Measurements from ENCODE around the gene GPHB5.

GPHB5 gene

DNA sequence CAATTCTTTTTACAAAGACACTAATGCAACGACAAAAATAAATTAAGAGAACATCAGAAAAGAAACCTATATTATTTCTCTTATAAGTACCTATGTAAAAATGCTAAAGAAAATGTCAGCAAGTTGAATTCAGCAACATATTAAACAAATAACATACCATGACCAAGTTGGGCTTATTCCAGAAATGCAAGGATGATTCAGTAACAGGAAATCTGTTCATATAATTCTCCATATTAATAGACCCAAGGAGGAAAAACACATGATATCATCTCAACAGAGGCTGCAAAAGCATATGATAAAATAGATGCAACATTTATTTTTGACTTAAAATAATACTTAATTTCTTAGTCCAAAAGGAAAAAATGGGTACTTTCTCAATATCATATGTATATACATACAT lies 25.1 kb upstream of the GPHB5 start:
- no peak for TF ChIP-seq OSR1 (CRISPR knock-in tag; IDR thresholded peaks at IDR 0.05)
- TF ChIP-seq CSDC2 (CRISPR knock-in tag; IDR thresholded peaks at IDR 0.05), result no peak
- TF ChIP-seq, protein P1, sequence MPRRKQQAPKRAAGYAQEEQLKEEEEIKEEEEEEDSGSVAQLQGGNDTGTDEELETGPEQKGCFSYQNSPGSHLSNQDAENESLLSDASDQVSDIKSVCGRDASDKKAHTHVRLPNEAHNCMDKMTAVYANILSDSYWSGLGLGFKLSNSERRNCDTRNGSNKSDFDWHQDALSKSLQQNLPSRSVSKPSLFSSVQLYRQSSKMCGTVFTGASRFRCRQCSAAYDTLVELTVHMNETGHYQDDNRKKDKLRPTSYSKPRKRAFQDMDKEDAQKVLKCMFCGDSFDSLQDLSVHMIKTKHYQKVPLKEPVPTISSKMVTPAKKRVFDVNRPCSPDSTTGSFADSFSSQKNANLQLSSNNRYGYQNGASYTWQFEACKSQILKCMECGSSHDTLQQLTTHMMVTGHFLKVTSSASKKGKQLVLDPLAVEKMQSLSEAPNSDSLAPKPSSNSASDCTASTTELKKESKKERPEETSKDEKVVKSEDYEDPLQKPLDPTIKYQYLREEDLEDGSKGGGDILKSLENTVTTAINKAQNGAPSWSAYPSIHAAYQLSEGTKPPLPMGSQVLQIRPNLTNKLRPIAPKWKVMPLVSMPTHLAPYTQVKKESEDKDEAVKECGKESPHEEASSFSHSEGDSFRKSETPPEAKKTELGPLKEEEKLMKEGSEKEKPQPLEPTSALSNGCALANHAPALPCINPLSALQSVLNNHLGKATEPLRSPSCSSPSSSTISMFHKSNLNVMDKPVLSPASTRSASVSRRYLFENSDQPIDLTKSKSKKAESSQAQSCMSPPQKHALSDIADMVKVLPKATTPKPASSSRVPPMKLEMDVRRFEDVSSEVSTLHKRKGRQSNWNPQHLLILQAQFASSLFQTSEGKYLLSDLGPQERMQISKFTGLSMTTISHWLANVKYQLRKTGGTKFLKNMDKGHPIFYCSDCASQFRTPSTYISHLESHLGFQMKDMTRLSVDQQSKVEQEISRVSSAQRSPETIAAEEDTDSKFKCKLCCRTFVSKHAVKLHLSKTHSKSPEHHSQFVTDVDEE (CRISPR knock-in tag; IDR thresholded peaks at IDR 0.05), result no peak
- TF ChIP-seq GLIS3 (CRISPR knock-in tag; IDR thresholded peaks at IDR 0.05), result no peak
- TF ChIP-seq ZFP3 (CRISPR knock-in tag; IDR thresholded peaks at IDR 0.05), result no peak
- TF ChIP-seq ZNF8 (CRISPR knock-in tag; IDR thresholded peaks at IDR 0.05), result no peak
- ATAC-seq, result no peak

DNA sequence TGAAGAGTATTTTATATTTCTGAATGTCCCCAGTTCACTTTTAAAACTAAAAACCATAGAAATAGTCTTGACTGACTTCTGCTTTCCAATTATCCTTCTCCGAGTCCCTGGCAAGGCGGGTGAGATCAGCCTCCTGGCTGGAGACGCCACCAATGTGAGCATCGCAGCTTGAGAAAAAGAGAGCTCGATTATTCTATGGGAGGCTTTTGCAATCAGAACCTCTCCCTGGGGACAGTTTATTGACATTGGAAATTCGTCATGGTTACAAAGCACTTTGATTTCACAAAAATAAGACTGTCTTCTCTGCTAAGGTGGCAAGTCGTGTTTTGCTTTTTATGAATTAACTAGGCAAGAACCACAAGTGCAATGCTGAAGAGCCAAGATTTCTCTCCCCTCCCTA lies 23.6 kb upstream of the GPHB5 start:
- ATAC-seq, result no peak
- no peak for TF ChIP-seq GLIS3 (CRISPR knock-in tag; IDR thresholded peaks at IDR 0.05)
- no peak for TF ChIP-seq BACH2 (CRISPR knock-in tag; IDR thresholded peaks at IDR 0.05; ENCODE audit: borderline replicate concordance)
- TF ChIP-seq CSDC2 (CRISPR knock-in tag; IDR thresholded peaks at IDR 0.05), result no peak
- TF ChIP-seq ESRRG (CRISPR knock-in tag; IDR thresholded peaks at IDR 0.05), result no peak
- TF ChIP-seq ARNTL (CRISPR knock-in tag; IDR thresholded peaks at IDR 0.05; ENCODE audit: borderline replicate concordance, low read depth), result no peak
- TF ChIP-seq, protein P1 (CRISPR knock-in tag; IDR thresholded peaks at IDR 0.05), result no peak
- TF ChIP-seq SNAI2 (CRISPR knock-in tag; IDR thresholded peaks at IDR 0.05), result no peak

DNA sequence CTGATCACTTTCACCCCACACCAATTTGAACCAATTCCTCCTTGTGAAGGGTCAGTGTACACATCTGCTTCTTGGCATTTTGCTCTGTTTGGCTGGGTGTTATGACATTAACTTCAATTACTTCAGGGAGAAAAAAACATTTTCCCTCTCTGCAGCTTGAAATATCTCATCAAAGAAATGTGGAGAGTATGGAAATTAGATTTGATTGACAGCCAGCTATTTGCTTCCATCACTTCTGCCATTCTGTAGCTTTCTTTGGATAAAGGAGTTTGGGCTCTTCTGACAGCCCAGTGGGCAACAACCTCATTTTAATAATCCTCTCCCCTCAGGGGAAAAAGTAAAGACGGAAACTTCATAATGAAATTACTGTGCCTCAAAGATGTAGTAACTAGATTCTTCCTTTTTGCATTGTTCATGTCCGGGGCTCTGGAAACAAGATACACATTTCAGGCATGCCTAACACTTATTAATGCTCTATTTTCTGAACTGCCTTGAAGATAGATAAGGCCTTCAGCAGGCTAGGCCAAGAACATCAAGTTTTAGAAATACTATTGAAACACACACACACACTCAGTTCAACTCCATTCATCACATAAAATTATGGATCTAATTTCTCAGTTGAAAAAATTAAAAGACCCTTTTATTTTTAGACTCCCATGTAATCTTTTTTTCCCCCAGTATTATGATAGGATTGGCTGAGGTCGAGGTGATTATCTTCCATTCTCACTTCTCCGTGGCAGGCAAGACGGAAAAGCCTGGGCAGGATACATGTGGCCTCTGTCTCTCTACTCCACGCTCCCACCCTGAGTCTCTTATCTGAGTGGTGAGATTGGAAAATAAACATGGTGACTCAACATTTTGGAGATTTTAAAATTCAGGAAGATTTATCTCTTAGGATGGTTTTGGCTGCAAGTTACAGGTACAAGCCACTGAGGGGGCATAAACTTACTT lies 10.3 kb upstream of the GPHB5 start:
- TF ChIP-seq GLIS3 (CRISPR knock-in tag; IDR thresholded peaks at IDR 0.05) (no peak), OSR1 (CRISPR knock-in tag; IDR thresholded peaks at IDR 0.05) (no peak)
- TF ChIP-seq, protein P2, sequence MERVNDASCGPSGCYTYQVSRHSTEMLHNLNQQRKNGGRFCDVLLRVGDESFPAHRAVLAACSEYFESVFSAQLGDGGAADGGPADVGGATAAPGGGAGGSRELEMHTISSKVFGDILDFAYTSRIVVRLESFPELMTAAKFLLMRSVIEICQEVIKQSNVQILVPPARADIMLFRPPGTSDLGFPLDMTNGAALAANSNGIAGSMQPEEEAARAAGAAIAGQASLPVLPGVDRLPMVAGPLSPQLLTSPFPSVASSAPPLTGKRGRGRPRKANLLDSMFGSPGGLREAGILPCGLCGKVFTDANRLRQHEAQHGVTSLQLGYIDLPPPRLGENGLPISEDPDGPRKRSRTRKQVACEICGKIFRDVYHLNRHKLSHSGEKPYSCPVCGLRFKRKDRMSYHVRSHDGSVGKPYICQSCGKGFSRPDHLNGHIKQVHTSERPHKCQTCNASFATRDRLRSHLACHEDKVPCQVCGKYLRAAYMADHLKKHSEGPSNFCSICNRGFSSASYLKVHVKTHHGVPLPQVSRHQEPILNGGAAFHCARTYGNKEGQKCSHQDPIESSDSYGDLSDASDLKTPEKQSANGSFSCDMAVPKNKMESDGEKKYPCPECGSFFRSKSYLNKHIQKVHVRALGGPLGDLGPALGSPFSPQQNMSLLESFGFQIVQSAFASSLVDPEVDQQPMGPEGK (CRISPR knock-in tag; IDR thresholded peaks at IDR 0.05; ENCODE audit: borderline replicate concordance), result no peak
- TF ChIP-seq, protein P3, sequence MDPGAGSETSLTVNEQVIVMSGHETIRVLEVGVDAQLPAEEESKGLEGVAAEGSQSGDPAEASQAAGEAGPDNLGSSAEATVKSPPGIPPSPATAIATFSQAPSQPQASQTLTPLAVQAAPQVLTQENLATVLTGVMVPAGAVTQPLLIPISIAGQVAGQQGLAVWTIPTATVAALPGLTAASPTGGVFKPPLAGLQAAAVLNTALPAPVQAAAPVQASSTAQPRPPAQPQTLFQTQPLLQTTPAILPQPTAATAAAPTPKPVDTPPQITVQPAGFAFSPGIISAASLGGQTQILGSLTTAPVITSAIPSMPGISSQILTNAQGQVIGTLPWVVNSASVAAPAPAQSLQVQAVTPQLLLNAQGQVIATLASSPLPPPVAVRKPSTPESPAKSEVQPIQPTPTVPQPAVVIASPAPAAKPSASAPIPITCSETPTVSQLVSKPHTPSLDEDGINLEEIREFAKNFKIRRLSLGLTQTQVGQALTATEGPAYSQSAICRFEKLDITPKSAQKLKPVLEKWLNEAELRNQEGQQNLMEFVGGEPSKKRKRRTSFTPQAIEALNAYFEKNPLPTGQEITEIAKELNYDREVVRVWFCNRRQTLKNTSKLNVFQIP (CRISPR knock-in tag; IDR thresholded peaks at IDR 0.05; ENCODE audit: borderline replicate concordance, low read depth), result no peak
- no peak for ATAC-seq

DNA sequence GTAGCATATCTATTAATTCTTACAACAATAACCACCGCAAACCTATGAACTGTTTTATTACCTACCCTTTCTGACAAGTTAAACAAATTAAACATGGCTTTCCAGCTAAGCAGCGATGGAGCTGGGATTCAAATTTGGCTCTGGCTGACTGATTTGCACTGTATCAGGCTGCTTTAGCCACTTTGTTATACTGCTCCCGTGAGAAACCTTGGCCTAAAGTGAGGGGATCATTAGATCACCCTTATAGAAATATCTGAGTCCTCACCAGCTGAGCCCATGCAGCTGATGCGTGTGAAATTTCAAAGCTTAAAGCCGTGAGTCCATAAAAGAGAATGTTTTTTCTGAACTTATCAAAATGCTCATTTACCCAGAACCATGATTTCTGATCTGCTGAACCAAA lies 8.1 kb upstream of the GPHB5 start:
- TF ChIP-seq RARB (CRISPR knock-in tag; IDR thresholded peaks at IDR 0.05) (no peak), ARNTL (CRISPR knock-in tag; IDR thresholded peaks at IDR 0.05; ENCODE audit: borderline replicate concordance, low read depth) (no peak)
- TF ChIP-seq, protein P2 (CRISPR knock-in tag; IDR thresholded peaks at IDR 0.05; ENCODE audit: borderline replicate concordance), result no peak
- ATAC-seq, result no peak

Data from SK-N-SH treated with all-trans-retinoic acid at 6 μM for 48 hours (cell line).